ENCODE measurements around the gene TUT7. TPM values are rescaled to one million over a fixed set of nuclear protein-coding genes. Genes with fewer than 3 reads are reported as not detected.
"Not testable (repeated sequence)": the region's sequence is repeated elsewhere in the genome, so short reads cannot be mapped to it uniquely, and the experiment has no call there.

The TUT7 gene, protein sequence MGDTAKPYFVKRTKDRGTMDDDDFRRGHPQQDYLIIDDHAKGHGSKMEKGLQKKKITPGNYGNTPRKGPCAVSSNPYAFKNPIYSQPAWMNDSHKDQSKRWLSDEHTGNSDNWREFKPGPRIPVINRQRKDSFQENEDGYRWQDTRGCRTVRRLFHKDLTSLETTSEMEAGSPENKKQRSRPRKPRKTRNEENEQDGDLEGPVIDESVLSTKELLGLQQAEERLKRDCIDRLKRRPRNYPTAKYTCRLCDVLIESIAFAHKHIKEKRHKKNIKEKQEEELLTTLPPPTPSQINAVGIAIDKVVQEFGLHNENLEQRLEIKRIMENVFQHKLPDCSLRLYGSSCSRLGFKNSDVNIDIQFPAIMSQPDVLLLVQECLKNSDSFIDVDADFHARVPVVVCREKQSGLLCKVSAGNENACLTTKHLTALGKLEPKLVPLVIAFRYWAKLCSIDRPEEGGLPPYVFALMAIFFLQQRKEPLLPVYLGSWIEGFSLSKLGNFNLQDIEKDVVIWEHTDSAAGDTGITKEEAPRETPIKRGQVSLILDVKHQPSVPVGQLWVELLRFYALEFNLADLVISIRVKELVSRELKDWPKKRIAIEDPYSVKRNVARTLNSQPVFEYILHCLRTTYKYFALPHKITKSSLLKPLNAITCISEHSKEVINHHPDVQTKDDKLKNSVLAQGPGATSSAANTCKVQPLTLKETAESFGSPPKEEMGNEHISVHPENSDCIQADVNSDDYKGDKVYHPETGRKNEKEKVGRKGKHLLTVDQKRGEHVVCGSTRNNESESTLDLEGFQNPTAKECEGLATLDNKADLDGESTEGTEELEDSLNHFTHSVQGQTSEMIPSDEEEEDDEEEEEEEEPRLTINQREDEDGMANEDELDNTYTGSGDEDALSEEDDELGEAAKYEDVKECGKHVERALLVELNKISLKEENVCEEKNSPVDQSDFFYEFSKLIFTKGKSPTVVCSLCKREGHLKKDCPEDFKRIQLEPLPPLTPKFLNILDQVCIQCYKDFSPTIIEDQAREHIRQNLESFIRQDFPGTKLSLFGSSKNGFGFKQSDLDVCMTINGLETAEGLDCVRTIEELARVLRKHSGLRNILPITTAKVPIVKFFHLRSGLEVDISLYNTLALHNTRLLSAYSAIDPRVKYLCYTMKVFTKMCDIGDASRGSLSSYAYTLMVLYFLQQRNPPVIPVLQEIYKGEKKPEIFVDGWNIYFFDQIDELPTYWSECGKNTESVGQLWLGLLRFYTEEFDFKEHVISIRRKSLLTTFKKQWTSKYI (N-terminal part only)
- 10 to 100 TPM; 33.0 to 33.9 TPM for total RNA-seq

DNA sequence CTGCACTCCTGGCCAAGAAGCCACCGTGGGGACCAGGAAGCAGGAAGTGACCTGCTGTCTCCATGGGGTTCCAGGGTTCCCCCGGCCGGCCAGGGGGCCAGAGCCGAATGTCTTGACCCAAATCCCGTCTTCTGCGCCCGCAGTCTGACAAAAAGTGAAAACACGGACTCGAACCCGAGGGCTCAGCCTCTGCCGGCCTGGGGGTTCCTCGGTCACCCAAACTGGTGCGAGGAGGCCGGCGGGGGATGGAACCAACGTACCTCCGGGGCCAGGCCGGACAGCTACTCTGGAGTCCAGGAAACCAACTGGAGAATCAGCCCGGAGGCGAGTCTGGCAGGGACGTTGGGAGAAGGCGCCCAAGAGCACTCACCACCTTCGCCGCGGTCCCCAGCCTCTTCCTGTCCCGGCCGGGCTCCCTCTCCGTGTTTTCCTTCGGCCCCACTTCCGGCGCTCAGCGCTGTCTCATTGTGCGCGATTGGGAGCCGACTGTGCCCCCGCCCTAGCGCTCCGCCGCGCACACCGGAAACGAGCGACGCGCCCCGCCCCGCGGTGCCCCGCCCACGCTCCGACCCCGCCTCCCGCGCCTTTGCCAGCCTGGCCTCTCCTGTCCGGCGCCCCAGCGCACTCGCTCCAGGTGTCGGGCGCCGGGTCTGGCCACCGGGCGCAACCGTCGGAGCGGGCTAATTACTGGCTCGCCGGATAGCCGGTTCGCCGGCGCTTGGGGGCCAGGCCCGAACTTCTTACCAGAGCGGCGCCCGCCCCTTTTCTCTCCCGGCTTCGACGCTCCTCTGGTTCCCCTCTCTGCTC lies at the start of gene TUT7:
Gene TUT7, minus strand, starts transcription at position 400 of the 807 bp plus-strand sequence. CDS start 1,211 bp downstream, outside the sequence.
- ChIA-PET POLR2A (interaction anchor here (1.4 kb wide), 1 partner anchor 72 kb away, joined by 8 read pairs; the partner anchor contains the start of gene ISCA1), CTCF (no interaction called here)

DNA sequence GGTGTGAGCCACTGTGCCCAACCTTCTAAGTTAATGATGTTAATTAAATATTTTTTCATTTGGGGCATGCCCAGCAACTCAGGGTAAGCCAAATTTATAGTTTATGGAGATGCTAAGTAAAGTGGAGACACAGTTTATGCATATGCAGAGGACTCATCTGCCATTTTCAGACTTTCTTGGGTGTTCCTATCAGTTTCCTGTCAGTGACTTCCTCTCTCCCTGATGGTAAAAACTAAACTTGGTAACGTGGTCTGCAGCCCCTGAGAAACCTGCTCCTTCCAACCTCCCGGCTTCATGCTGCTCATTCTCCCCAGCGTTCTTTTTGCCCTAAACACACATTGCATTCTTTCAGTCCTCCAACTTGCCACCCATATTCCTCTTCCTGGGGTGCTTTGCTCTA lies 48.4 kb upstream of the TUT7 start:
- POLR2A ChIA-PET = no interaction called here
- CTCF ChIA-PET = no interaction called here

DNA sequence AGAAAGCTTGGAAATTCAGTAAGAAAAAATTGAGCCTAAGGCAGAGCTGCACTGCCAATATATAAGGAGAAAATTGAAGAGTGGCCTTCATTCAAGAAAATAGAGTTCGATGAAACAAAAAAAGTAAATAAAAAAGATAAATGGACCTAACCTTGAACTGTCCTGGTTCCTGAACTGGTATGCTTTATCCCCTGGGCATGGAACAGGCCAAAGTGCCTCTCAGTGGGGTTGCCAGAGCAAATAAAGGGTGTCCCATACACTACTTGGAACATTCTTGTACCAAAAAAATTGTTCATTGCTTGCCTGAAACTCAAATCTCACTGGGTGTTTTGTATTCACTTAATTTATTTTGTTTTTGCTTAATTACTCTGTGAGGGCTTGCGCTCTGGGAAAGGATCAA lies 42.2 kb upstream of the TUT7 start:
- POLR2A ChIA-PET = no interaction called here
- CTCF ChIA-PET = no interaction called here

DNA sequence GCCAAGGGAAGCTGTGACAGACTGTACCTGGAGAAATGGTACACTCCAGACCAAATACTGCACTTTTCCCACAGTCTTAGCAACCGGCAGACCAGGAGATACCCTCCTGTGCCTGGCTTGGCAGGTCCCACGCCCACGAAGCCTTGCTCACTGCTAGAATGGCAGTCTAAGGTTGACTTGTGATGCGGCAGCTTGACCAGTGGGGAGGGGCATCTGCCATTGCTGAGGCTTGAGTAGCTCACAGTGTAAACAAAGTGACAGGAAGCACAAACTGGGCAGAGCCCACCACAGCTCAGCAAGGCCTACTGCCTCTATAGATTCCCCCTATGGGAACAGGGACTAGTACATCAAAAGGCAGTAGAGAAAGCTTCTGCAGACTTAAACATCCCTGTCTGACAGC lies 36.0 kb upstream of the TUT7 start:
- CTCF ChIA-PET = interaction anchor here (0.7 kb wide), 1 partner anchor 433 kb away, joined by 3 read pairs; no protein-coding TSS in a partner anchor
- POLR2A ChIA-PET = not testable (repeated sequence)

DNA sequence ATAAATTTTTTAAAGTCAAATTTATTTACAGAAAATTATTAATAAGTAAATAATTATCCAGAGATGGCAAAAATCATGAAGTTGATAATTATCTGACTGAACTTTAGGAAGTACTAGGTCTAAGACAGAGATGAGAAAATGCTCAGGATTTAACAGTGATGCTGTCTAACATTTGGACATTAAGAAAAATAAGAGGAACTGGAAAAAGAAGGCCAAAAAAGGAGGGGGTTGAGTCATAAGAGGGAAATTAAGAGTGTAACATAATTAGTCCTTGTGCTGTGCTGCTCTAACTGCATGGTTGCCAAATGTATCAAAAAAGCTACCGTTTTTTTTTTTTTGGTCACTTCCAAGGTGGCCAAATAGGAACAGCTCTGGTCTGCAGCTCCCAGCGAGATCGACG lies 35.4 kb upstream of the TUT7 start:
- POLR2A ChIA-PET = no interaction called here
- CTCF ChIA-PET = interaction anchor here (0.7 kb wide), 1 partner anchor 433 kb away, joined by 3 read pairs; no protein-coding TSS in a partner anchor

DNA sequence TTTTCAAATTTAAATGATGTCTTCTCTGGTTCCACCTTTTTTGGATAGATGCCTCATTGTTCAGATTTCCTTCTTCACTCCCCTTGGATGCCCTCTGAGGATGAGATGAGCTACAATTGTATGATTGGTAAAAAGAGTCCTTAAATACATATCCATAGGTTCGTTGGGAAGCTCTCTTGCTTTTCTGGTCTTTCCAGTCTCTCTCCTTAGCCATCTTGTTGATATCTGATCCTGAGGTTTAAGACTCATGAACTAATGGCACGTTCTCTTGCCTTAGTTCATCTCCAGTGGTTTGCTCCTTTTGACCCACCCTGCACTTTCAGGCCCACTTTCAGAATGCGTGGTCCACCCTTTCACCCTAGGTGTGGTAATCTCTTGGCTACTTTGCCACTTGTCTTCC lies 33.2 kb upstream of the TUT7 start:
- POLR2A ChIA-PET = no interaction called here

DNA sequence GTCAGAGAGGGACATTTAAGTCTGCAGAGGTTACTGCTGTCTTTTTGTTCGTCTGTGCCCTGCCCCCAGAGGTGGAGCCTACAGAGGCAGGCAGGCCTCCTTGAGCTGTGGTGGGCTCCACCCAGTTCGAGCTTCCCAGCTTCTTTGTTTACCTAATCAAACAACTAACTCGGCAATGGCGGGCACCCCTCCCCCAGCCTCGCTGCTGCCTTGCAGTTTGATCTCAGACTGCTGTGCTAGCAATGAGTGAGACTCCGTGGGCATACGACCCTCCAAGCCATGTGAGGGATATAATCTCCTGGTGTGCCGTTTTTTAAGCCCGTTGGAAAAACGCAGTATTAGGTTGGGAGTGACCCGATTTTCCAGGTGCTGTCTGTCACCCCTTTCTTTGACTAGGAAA lies 28.8 kb upstream of the TUT7 start:
- CTCF ChIA-PET = not testable (repeated sequence)
- POLR2A ChIA-PET = interaction anchor here (1.2 kb wide), 1 partner anchor 101 kb away, joined by 3 read pairs; the partner anchor contains the start of gene ISCA1

More for the DNA sequence above, 33.2 kb upstream of the TUT7 start:
- CTCF ChIA-PET = no interaction called here

DNA sequence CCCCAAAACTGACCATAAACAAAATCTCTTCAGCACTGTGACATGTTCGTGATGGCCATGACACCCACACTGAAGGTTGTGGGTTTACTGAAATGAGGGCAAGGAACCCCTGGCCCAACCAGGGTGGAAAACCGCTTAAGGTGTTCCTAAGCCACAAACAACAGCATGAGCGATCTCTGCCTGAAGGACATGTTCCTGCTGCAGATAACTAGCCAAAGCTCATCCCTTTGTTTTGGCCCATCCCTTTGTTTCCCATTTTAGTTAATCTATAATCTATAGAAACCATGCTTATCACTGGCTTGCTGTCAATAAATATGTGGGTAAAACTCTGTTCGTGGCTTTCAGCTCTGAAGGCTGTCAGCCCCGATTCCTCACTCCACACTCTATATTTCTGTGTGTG lies 21.8 kb upstream of the TUT7 start:
- POLR2A ChIA-PET = no interaction called here
- CTCF ChIA-PET = no interaction called here

DNA sequence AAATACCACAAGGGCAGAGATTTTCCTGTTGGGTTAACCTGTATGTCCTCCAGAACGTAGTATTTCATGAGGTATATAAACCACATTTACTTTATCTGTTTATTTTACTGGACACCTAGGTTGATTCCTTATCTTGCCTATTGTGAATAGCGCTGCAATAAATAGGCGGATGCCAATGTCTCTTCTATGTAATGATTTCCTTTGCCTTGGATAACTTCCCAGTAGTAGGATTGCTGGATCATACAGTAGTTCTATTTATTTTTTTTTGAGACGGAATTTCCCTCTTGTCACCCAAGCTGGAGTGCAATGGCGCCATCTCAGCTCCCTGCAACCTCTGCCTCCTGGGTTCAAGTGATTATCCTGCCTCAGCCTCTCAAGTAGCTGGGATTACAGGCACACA lies 15.6 kb upstream of the TUT7 start:
- ChIA-PET POLR2A (no interaction called here), CTCF (no interaction called here)

DNA sequence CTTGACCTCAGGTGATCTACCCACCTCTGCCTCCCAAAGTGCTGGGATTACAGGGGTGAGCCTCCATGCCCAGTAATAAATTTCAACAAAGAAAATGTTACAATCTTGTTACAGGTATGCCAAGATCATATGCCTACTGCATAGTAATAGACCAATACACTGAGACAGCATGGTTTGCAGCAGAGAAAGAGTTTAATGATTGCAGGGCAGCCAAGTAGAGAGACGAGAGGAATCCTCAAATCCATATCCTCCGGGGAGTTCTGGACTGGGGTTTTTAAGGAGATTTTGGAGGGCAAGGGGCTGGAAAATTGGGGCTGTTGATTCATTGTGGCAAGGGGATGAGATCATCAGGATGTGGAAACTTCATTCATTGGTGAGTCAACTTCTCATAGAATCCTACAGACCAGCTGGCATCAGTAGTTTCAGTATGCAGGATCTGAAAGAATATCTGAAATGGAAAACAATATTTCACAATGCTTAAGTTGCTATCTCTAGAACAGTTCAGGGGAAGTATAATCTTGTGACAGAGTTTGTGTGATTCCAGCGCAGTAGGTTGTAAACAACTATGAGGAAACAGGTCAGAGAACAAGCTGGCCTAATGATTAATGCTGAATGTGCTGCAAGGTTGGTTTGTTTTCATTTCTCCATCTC lies 14.8 kb upstream of the TUT7 start:
- POLR2A ChIA-PET = interaction anchor here (0.7 kb wide), 1 partner anchor 10 kb away, joined by 4 read pairs; no protein-coding TSS in a partner anchor
- CTCF ChIA-PET = no interaction called here

DNA sequence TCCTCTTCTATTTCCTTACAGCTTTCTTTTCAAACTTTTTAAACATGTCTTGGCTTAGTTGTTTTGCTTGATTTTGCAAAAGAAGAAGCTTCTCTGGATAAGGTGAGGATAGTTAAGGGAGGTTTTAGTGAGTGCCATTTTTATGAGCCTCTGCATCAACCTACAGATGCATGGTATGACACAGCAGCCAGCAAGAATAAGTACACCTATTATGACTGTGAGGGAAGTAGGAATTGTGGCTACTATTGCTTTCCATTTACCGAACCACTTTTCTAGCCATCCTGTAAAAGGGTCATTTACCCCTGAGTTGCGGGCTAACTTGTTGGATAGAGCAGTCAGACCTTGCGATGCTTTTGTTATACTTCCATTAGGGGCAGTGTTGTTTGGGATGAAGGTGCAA lies 7.0 kb upstream of the TUT7 start:
- ChIA-PET CTCF (no interaction called here), POLR2A (no interaction called here)

DNA sequence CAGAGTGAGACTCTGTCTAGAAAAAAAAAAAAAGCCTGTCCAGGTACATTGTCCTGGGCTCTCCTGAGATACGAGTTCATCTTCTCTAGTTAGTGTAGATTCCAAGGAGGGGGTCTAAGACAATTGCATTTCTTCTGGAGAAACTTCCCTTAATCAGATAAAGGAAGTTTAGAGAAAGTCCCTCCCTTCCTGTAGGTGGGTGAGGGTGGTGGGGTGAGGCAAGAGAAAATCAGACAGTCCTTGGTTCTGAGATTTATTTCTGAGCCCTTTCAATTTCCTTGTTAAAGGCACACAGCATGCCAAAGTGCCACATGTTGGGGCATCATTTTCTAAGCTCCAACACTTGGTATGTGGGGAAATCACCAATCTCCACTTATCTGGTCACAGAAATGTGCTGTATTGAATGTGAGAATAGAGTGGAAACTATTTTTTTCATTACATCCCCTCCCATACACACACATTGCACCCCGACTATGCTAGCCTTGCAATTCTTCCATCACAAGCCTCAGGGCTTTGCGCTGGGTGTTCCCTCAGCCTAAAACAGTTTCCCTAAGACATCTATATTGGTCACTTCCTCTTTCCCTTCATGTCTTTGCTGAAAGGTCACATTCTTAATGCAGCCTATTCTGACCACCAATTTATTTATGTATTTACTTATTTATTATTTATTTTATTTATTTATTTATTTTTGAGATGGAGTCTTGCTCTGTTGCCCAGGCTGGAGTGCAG lies 5.1 kb upstream of the TUT7 start:
- CTCF ChIA-PET = no interaction called here
- POLR2A ChIA-PET = interaction anchor here (0.6 kb wide), 1 partner anchor 9 kb away, joined by 4 read pairs; no protein-coding TSS in a partner anchor

DNA sequence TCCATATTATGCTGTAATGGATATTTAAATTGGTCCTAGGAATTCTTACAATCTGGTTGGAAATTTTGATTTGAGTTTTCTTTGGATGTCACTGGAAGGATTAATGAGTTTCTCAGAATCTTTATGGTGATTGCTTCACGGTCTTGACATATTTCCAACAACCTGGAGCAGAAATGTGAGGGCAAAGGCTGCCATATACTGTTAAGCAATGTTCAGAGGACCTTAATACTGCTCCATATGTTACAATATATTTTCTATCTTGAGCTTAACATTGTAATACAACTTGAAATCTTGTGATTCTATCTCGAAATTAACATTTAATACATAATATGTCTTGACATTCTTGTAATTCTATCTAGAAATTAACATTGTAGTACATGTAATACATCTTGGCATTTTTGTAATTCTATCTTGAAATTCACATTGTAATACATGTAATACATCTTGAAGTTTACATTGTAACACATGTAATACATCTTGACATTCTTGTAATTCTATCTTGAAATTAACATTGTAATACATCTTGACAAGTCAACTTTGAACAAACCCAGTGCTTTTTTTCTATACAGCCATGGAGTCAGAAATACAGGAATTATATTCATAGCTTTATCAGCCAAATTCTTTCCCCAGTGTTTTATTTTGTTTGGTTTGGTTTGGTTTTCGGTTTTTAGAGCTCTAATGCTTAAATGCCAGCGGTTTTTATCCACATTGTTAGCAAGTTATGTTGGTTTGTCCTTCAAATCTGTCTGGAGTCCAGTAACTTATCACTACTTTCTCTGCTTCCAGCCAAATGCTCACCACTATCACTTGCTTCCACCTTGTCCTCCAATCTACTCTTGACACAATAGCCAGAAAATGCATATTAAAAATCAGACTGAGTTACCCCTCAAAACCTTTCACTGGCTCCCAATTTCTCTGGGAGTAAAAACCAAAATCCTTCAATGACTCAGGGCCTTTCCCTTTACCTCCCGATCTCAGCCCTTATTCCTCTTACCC lies 3.0 kb upstream of the TUT7 start:
- ChIA-PET CTCF (no interaction called here), POLR2A (no interaction called here)

DNA sequence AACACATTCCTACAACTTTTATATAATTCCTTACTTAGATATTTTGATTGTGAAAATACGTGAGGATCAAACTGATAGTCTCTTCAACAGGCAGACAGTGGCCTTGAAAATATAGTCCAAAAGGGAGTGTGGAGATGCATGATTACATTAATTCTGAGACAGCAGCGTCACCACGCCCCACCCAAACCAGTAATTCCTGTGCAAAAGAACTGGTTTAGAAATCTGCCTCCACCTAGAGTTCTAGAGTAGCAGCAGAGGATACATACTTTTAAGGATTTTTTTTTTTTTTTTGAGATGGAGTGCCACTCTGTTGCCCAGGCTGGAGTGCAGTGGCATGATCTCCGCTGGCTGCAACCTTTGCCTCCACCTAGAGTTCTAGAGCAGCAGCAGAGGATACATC lies 1.6 kb upstream of the TUT7 start:
- ChIA-PET POLR2A (no interaction called here), CTCF (no interaction called here)

DNA sequence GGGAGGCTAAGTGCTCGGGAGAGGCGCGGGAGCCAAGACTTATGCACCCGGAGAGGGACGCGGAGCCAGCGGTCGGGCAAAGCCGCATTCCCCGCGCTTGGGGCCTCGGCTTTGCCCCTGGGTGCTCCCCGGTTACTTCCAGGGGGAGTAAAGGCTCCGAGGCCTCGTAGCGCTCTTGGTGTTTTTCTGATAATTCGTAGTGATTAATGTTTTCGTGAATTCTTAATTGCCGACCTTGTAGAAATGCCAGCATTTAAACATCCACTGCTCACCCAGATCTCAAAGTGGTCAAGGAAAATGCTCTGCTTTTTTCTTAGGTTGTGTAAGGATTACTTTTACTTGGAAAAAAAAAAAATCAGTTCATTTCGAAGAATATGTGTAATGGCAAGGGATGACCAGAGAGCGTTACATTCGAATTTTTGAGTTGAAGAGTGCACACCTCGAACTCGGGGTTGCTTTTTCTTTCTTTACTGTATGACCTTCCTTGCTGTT lies 654 bp upstream of the TUT7 start:
- POLR2A ChIA-PET = no interaction called here

DNA sequence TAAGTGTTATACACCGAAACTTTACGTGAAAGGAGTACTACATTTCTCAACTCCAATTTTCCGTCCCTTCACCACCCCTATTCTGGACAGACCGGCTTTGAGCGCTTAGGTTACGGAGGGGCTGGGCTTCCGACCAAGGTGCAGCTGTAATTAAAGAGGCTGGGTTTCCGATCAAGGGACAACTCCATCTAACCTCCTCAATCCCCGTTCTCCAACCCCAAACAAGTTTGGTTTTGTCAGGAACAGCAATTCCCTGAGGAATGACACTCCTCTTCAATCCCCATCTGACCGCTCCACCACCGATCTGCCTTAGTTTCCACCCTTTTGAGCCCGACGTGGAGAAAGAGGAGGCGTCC lies 577 bp downstream of the TUT7 start:
- ChIA-PET POLR2A (interaction anchor here (1.4 kb wide), 1 partner anchor 71 kb away, joined by 8 read pairs; the partner anchor contains the start of gene ISCA1), CTCF (interaction anchor here (0.6 kb wide), 1 partner anchor 16 kb away, joined by 5 read pairs; no protein-coding TSS in a partner anchor)

More for the DNA sequence above, 654 bp upstream of the TUT7 start:
- CTCF ChIA-PET = no interaction called here

Data from activated CD8-positive, alpha-beta memory T cell treated with anti-CD3 and anti-CD28 coated beads for 36 hours (primary cell).